Neural progenitor cell (in vitro differentiated cells): ENCODE results near the gene OR2J3. TPM values are rescaled to one million over a fixed set of nuclear protein-coding genes. Genes with fewer than 3 reads are reported as not detected.
"Not testable (repeated sequence)": the region's sequence is repeated elsewhere in the genome, so short reads cannot be mapped to it uniquely, and the experiment has no call there.

Experiments used
- DNase-seq: peaks from one replicate; pipeline ENCODE4 v3.0.0-alpha.2; 2016; ENCODE audit warnings: low spot score
- H2AFZ ChIP-seq: fragments of 200-600 bp; sonication (generic); replicated peaks from 2 replicates; pipeline ENCODE4 v1.6.1; 2016; ENCODE audit warnings: antibody characterized with exemption
- H3F3A ChIP-seq: fragments of 200-600 bp; sonication (generic); 2 replicates; pipeline ENCODE4 v1.6.1; 2016; ENCODE audit warnings: antibody characterized with exemption, low read depth
- H3K27ac ChIP-seq: fragments of 200-600 bp; sonication (generic); 2 replicates; pipeline ENCODE4 v1.5.1; 2016; ENCODE audit warnings: mild to moderate bottlenecking
- H3K27me3 ChIP-seq: fragments of 200-600 bp; sonication (generic); 2 replicates; pipeline ENCODE4 v1.6.1; 2016; ENCODE audit warnings: mild to moderate bottlenecking, moderate library complexity
- H3K36me3 ChIP-seq: fragments of 200-600 bp; sonication (generic); 2 replicates; pipeline ENCODE4 v1.5.1; 2016
- H3K4me1 ChIP-seq: fragments of 200-600 bp; sonication (generic); 2 replicates; pipeline ENCODE4 v1.6.1; 2016; ENCODE audit warnings: mixed run types
- H3K4me2 ChIP-seq: fragments of 200-600 bp; sonication (generic); 2 replicates; pipeline ENCODE4 v1.6.1; 2016
- H3K4me3 ChIP-seq: fragments of 200-600 bp; sonication (generic); 2 replicates; pipeline ENCODE4 v1.5.1; 2016
- H3K79me2 ChIP-seq: fragments of 200-600 bp; sonication (generic); 2 replicates; pipeline ENCODE4 v1.6.1; 2016; ENCODE audit warnings: low read depth
- H3K9ac ChIP-seq: fragments of 200-600 bp; sonication (generic); 2 replicates; pipeline ENCODE4 v1.6.1; 2016
- H3K9me3 ChIP-seq: fragments of 200-600 bp; sonication (generic); 2 replicates; pipeline ENCODE4 v1.5.1; 2016; ENCODE audit warnings: low read depth
- H4K20me1 ChIP-seq: fragments of 200-600 bp; sonication (generic); 2 replicates; pipeline ENCODE4 v1.6.1; 2016; ENCODE audit warnings: low read depth
- H3K27ac Mint-ChIP-seq: 3 replicates; pipeline ENCODE4 v1.8.0; 2021; ENCODE audit warnings: mixed read lengths
- H3K27me3 Mint-ChIP-seq: 2 replicates; pipeline ENCODE4 v1.8.0; 2022; ENCODE audit warnings: low read depth, mild to moderate bottlenecking, inconsistent platforms, moderate library complexity, mixed read lengths; ENCODE audit not compliant: insufficient read depth
- H3K36me3 Mint-ChIP-seq: 3 replicates; pipeline ENCODE4 v1.8.0; 2021; ENCODE audit warnings: mixed read lengths
- H3K4me1 Mint-ChIP-seq: 3 replicates; pipeline ENCODE4 v1.8.0; 2021; ENCODE audit warnings: mixed read lengths
- H3K4me3 Mint-ChIP-seq: 3 replicates; pipeline ENCODE4 v1.8.0; 2021; ENCODE audit warnings: mild to moderate bottlenecking, moderate library complexity, mixed read lengths
- H3K9me3 Mint-ChIP-seq: 3 replicates; pipeline ENCODE4 v1.8.0; 2020; ENCODE audit warnings: mixed read lengths
- EZH2 ChIP-seq: fragments of 200-600 bp; sonication (generic); IDR thresholded peaks from 2 replicates; pipeline ENCODE4 v1.6.1; 2017; ENCODE audit warnings: antibody characterized with exemption, mild to moderate bottlenecking, moderate library complexity
- EZH2phosphoT487 ChIP-seq: fragments of 200-600 bp; sonication (generic); IDR thresholded peaks from 2 replicates; pipeline ENCODE4 v1.6.1; 2017; ENCODE audit warnings: antibody characterized with exemption
- total RNA-seq: library from RNA; depleted of rRNA; stranded (reverse); fragments of >200 nt; gene quantifications from 2 replicates; pipeline ENCODE4 v1.2.3, GENCODE V29; 2015; ENCODE audit warnings: low replicate concordance
- TF ChIP-seq, protein P1 (sequence below): fragments of 200-600 bp; sonication (generic); IDR thresholded peaks from 2 replicates; pipeline ENCODE4 v1.5.1; 2017; ENCODE audit warnings: antibody characterized with exemption, mild to moderate bottlenecking

Gene OR2J3
- total RNA-seq, 1 donor from 2014 or later: 0.04 TPM

DNA sequence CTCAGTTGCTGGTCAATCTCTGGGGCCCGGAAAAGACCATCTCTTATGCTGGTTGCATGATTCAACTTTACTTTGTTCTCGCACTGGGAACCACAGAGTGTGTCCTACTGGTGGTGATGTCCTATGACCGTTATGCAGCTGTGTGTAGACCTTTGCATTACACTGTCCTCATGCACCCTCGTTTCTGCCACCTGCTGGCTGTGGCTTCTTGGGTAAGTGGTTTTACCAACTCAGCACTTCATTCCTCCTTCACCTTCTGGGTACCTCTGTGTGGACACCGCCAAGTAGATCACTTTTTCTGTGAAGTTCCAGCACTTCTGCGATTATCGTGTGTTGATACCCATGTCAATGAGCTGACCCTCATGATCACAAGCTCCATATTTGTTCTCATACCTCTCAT, 4.3 kb downstream of the OR2J3 start:
- no peak for DNase-seq
- no peaks in the 10 kb centered on the region for H3K4me1 ChIP-seq
- no peak overlapping the region for H3K4me3 Mint-ChIP-seq
- no peaks in the 10 kb centered on the region for H3K27me3 Mint-ChIP-seq
- H3K9me3 Mint-ChIP-seq: no peaks in the 10 kb centered on the region
- H3K27ac ChIP-seq: no peak overlapping the region
- no peaks in the 10 kb centered on the region for H3K9me3 ChIP-seq
- H3K27ac Mint-ChIP-seq: no peak overlapping the region
- no peaks in the 10 kb centered on the region for H3K79me2 ChIP-seq
- no peak overlapping the region for H3K4me3 ChIP-seq
- no peaks in the 10 kb centered on the region for H3K36me3 Mint-ChIP-seq
- no peaks in the 10 kb centered on the region for H3K36me3 ChIP-seq
- no peak overlapping the region for H3K9ac ChIP-seq
- no peak for TF ChIP-seq EZH2phosphoT487
- TF ChIP-seq, protein P1, sequence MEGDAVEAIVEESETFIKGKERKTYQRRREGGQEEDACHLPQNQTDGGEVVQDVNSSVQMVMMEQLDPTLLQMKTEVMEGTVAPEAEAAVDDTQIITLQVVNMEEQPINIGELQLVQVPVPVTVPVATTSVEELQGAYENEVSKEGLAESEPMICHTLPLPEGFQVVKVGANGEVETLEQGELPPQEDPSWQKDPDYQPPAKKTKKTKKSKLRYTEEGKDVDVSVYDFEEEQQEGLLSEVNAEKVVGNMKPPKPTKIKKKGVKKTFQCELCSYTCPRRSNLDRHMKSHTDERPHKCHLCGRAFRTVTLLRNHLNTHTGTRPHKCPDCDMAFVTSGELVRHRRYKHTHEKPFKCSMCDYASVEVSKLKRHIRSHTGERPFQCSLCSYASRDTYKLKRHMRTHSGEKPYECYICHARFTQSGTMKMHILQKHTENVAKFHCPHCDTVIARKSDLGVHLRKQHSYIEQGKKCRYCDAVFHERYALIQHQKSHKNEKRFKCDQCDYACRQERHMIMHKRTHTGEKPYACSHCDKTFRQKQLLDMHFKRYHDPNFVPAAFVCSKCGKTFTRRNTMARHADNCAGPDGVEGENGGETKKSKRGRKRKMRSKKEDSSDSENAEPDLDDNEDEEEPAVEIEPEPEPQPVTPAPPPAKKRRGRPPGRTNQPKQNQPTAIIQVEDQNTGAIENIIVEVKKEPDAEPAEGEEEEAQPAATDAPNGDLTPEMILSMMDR: no peak
- H4K20me1 ChIP-seq: no peaks in the 10 kb centered on the region
- no peaks in the 10 kb centered on the region for H3K4me1 Mint-ChIP-seq
- peaks cover 6% of the 10 kb centered on the region for H3K27me3 ChIP-seq
- H3F3A ChIP-seq: no peaks in the 10 kb centered on the region
- H2AFZ ChIP-seq: no peak overlapping the region
- H3K4me2 ChIP-seq: no peak overlapping the region

DNA sequence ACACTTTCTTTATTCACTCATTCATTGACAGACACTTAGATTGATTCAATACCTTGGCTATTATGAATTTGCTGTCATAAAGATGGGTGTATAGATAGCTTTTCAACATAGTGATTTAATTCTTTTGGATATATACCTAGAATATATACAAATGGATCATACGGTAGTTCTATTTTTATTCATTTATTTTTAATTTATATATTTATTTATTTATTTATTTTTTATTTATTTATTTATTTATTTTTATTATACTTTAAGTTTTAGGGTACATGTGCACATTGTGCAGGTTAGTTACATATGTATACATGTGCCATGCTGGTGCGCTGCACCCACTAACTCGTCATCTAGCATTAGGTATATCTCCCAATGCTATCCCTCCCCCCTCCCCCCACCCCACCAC, 7.1 kb downstream of the OR2J3 start:
- H3K9ac ChIP-seq, H3K4me3 Mint-ChIP-seq, H3K27ac ChIP-seq, H3K4me2 ChIP-seq, H3K4me3 ChIP-seq, H3K27me3 ChIP-seq, H3K27me3 Mint-ChIP-seq, H3K4me1 ChIP-seq, H3F3A ChIP-seq, H3K4me1 Mint-ChIP-seq, H3K9me3 Mint-ChIP-seq, H3K79me2 ChIP-seq, H3K36me3 ChIP-seq, DNase-seq, H3K27ac Mint-ChIP-seq, H4K20me1 ChIP-seq, H2AFZ ChIP-seq, H3K36me3 Mint-ChIP-seq, H3K9me3 ChIP-seq: not testable (repeated sequence)

DNA sequence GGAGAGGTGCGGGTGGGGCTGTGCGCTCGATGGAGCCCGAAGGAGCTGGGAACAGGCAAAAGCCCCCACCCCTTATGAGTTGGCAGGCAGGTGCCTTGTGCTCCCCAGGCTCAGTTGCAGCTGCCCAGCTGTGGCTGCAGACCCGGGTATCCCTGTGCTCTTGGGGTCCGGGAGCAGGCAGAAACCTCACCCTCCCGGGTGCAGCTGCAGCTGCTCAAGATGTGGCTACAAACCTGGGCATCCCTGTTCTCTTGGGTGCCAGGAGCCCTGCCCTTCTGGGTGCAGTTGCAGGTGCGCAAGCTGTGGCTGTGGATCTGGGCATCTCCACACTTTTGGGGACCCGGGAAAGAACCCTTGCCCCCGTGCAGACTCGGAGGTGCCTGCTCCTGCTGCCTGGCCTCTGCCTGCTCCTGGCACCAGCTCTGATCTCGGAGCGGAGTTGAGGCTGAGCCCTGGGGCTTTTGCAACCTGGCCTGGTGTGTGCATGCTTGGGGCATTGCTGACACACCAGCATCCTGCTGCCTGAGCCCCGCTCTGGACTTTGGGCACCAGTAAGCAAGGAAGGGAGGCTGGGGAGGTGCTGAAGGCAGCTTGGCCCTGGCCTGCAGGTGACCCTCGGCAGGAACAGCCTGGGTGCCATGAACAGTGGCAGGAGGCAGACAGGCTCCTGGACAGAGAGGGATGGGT, 21.6 kb downstream of the OR2J3 start:
- no peak for DNase-seq
- Histone ChIP-seq H2AFZ (no peak overlapping the region), H3K4me2 (no peak overlapping the region), H3K27ac (no peak overlapping the region), H3K4me3 (no peak overlapping the region), H3F3A (no peaks in the 10 kb centered on the region), H3K9me3 (no peaks in the 10 kb centered on the region), H3K79me2 (no peaks in the 10 kb centered on the region), H3K27me3 (no peaks in the 10 kb centered on the region), H3K36me3 (no peaks in the 10 kb centered on the region), H3K9ac (no peak overlapping the region), H4K20me1 (no peaks in the 10 kb centered on the region), H3K4me1 (no peaks in the 10 kb centered on the region)
- Mint-ChIP-seq H3K4me1 (no peaks in the 10 kb centered on the region), H3K9me3 (no peaks in the 10 kb centered on the region), H3K36me3 (no peaks in the 10 kb centered on the region), H3K27ac (no peak overlapping the region), H3K4me3 (no peak overlapping the region), H3K27me3 (no peaks in the 10 kb centered on the region)
- TF ChIP-seq EZH2: no peak
- TF ChIP-seq, protein P1: no peak
- TF ChIP-seq EZH2phosphoT487: no peak

DNA sequence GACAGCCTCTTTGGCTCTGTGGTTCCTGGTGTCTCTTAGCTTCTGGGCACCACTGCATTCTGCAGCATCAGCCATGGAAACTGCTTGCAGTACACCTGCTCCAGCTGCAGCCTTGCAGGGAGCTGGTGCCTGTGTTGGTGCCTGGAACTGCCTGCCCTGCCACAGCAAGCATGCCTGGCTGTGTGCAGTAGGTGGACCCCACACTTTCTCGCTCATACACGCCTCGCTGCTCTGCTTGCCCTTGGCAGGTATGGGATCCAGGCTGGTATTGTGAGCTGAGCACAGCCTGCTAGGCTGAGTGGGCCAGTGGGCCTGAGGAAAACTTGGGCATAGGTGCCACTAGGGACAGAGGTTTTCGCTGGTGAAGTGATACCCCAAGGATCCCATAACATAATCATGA, 22.8 kb downstream of the OR2J3 start:
- no peak overlapping the region for H3K27ac ChIP-seq
- no peaks in the 10 kb centered on the region for H3K27me3 Mint-ChIP-seq
- no peaks in the 10 kb centered on the region for H3K36me3 Mint-ChIP-seq
- no peaks in the 10 kb centered on the region for H3K4me1 Mint-ChIP-seq
- no peaks in the 10 kb centered on the region for H3K36me3 ChIP-seq
- H3K4me2 ChIP-seq: no peak overlapping the region
- H3K9ac ChIP-seq: no peak overlapping the region
- H3K27ac Mint-ChIP-seq: no peak overlapping the region
- H3F3A ChIP-seq: no peaks in the 10 kb centered on the region
- H2AFZ ChIP-seq: no peak overlapping the region
- no peaks in the 10 kb centered on the region for H3K9me3 ChIP-seq
- H3K79me2 ChIP-seq: no peaks in the 10 kb centered on the region
- no peak overlapping the region for H3K4me3 ChIP-seq
- H3K4me3 Mint-ChIP-seq: no peak overlapping the region
- no peaks in the 10 kb centered on the region for H4K20me1 ChIP-seq
- TF ChIP-seq, protein P1: no peak
- TF ChIP-seq EZH2phosphoT487: no peak
- TF ChIP-seq EZH2: no peak
- no peaks in the 10 kb centered on the region for H3K27me3 ChIP-seq
- no peaks in the 10 kb centered on the region for H3K9me3 Mint-ChIP-seq
- DNase-seq: no peak
- no peaks in the 10 kb centered on the region for H3K4me1 ChIP-seq
